ENCODE measurements around the gene MAP6D1. TPM values are rescaled to one million over a fixed set of nuclear protein-coding genes. Genes with fewer than 3 reads are reported as not detected.

The MAP6D1 gene
- total RNA-seq, 2 experiments from 2014 or later: 0.55 TPM; not detected in 1

DNA sequence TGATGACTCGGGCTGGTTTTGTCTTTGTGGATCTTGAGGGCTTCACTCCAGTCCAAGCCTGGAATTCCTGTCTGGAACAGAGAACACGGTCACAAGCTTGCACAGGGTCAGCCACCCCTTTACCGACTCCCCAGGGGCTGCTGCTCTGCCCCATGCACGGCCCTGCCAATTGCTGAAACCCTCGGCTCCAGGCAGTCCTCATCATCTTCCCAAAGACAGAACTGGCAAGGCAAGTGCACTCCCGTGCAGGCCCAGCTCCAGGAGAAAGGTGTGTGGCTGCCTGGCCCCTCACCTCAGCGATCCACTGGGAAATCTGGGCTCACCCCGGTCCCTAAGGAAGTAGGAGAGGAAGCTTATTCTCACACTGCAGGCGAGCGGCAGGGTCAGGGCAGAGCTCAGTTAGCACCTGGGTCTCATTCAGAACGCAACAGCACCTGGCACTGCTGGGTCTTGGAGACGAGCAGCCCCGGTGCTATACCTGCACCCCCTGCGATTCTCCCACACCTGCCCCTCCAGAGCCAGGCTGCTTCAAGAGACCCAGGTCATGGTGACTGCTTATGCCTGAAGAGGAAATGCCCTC, 7.2 kb downstream of the MAP6D1 start:
- CTCF ChIA-PET: no interaction called here

DNA sequence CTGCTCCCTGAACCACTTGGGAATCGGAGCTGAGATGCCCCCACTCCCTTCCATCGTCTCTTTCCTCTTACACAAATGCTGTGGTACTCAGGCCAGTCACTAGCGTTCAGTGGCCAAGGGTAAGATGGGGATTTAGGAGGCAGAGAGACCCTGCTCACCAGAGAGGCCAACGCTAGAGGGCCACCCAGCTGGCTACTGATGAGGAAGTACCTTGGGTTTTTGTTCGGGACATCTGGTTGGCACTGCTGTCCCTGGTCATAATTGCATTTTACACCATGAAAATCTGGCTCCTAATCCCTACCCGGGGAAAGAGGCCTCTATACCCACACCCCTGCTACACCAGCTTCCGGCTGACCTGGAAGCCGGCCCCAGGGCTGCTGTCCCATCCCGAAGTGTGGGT, 7.7 kb downstream of the MAP6D1 start:
- H3K36me3 Mint-ChIP-seq (ENCODE audit: low read depth): peaks cover 2% of the 10 kb centered on the region
- H3K4me1 Mint-ChIP-seq: peaks cover 22% of the 10 kb centered on the region
- POLR2A ChIA-PET: interaction anchor here (1.2 kb wide), 1 partner anchor 12 kb away, joined by 3 read pairs; no protein-coding TSS in a partner anchor
- no peak for DNase-seq
- CTCF ChIA-PET: no interaction called here
- H3K27ac Mint-ChIP-seq: no peak overlapping the region
- no peaks in the 10 kb centered on the region for H3K27me3 Mint-ChIP-seq
- no peaks in the 10 kb centered on the region for H3K9me3 Mint-ChIP-seq
- H3K4me3 Mint-ChIP-seq: no peak overlapping the region

More for the DNA sequence above, 7.2 kb downstream of the MAP6D1 start:
- Mint-ChIP-seq H3K27me3 (no peaks in the 10 kb centered on the region), H3K4me1 (peaks cover 22% of the 10 kb centered on the region), H3K36me3 (ENCODE audit: low read depth) (no peaks in the 10 kb centered on the region), H3K4me3 (no peak overlapping the region), H3K27ac (no peak overlapping the region), H3K9me3 (no peaks in the 10 kb centered on the region)
- DNase-seq: no peak
- POLR2A ChIA-PET: interaction anchor here (1.2 kb wide), 1 partner anchor 12 kb away, joined by 3 read pairs; no protein-coding TSS in a partner anchor

DNA sequence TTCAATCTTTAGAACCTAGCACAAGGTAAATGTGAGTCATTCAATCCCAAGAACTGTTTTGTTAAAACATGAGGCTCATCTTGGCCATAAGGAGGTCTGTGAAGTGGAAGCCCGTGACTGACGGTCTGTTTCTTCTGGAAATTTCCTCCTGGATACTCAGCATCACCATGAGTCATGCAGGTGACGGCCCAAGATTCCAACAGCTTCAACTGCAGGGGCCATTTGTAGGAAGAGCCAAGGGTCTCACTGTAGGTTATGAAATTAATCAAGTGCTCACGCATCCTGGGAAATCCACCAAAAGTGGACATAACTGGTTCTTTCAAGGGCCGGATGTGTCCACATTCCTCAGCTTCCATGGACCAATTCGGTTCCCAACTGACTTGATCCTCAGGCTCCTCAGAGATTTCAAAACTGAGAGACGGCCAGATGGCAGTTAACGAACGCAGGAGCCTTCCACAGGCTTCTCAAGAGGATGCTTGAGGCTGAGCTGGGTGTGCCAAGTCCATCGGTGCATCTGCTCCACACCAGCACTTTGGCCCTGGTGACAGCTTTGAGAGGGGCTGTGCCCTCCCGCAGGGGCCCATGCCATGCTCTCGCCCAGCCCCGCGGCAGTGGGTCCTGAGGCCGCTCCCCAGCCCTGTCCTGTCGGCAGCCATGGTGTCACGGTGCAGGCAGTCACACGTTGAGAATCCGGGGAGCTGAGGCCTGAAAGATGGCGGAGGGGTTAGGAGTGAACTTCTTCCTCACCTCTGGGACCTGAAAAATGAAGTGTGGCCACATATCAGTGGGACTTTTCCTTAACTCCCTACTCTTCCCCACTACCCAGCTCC, 8.5 kb downstream of the MAP6D1 start:
- DNase-seq: no peak
- H3K36me3 Mint-ChIP-seq (ENCODE audit: low read depth): peaks cover 9% of the 10 kb centered on the region
- H3K4me3 Mint-ChIP-seq: no peak overlapping the region
- no peak overlapping the region for H3K27ac Mint-ChIP-seq
- peaks cover 22% of the 10 kb centered on the region for H3K4me1 Mint-ChIP-seq
- H3K27me3 Mint-ChIP-seq: no peaks in the 10 kb centered on the region
- no peaks in the 10 kb centered on the region for H3K9me3 Mint-ChIP-seq
- POLR2A ChIA-PET: interaction anchor here (1.0 to 2.2 kb wide), 3 partner anchors 11 to 68 kb away, joined by 3 to 7 read pairs (median 3); partner anchors contain the start of gene PARL
- CTCF ChIA-PET: interaction anchor here (0.6 to 1.6 kb wide), 2 partner anchors 68 to 342 kb away, joined by 3 to 11 read pairs; partner anchors contain the start of gene PARL

DNA sequence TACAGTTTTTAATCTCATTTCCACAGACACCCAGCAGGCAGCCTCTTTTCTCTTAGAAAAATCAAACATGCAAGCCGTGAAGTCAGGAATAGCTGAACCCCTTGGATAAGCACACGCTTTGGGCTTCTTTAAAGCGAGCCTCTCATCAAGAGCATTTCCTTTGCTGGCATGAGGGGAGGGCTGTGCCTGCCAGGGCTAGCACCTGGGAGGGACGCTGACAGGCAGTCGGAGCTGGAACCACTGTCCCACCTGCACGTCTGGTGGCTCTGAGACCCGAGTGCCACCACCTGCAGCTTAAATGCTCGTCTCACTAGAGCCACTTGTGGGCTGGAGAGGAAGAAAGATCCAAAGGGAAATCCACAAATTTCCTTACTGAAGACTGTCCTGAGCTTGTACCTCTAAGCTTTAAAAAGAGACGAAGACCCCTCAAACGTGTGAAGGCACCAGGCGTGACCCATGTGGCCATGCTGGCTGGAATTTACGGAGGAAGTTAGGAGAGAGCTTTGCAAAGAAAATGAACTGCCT, 9.4 kb downstream of the MAP6D1 start:
- H3K27ac Mint-ChIP-seq: peak overlapping the region; percentile 75

DNA sequence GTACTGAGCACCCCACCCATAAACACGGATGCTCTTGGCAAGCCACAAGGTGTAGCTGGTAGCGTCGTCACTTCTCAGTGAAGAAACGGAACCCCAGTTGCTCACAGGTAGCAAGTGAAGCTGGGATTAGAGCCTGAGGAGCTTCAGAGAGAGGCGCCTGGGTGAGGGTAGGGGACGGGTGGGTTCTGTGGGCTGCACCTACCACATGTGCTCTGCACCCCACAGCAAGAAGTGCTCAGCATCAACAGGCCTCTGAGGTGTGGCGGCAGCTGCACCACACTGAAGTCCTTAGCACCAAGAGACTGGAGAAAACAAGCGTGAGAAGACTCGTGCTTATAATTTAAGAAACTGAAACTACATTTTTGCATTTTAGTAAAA, 9.8 kb downstream of the MAP6D1 start:
- ChIA-PET CTCF (interaction anchor here (1.4 to 1.6 kb wide), 3 partner anchors 49 to 80 kb away, joined by 3 to 11 read pairs (median 4); partner anchors contain the start of gene PARL), POLR2A (interaction anchor here (1.0 to 2.2 kb wide), 5 partner anchors 8 to 69 kb away, joined by 3 to 8 read pairs (median 6); partner anchors contain the start of genes MAP6D1 and PARL)
- Mint-ChIP-seq H3K4me1 (peaks cover 22% of the 10 kb centered on the region), H3K27me3 (no peaks in the 10 kb centered on the region), H3K4me3 (no peak overlapping the region), H3K36me3 (ENCODE audit: low read depth) (peaks cover 20% of the 10 kb centered on the region), H3K27ac (peak overlapping the region; percentile 75), H3K9me3 (no peaks in the 10 kb centered on the region)
- DNase-seq: peak; percentile 18

More for the DNA sequence above, 9.4 kb downstream of the MAP6D1 start:
- no peak for DNase-seq
- peaks cover 22% of the 10 kb centered on the region for H3K4me1 Mint-ChIP-seq
- H3K27me3 Mint-ChIP-seq: no peaks in the 10 kb centered on the region
- H3K9me3 Mint-ChIP-seq: no peaks in the 10 kb centered on the region
- CTCF ChIA-PET: interaction anchor here (1.4 to 1.6 kb wide), 3 partner anchors 49 to 80 kb away, joined by 3 to 11 read pairs (median 4); partner anchors contain the start of gene PARL
- H3K4me3 Mint-ChIP-seq: no peak overlapping the region
- POLR2A ChIA-PET: interaction anchor here (1.0 to 2.2 kb wide), 5 partner anchors 8 to 68 kb away, joined by 3 to 8 read pairs (median 6); partner anchors contain the start of genes MAP6D1 and PARL
- H3K36me3 Mint-ChIP-seq (ENCODE audit: low read depth): peaks cover 18% of the 10 kb centered on the region

DNA sequence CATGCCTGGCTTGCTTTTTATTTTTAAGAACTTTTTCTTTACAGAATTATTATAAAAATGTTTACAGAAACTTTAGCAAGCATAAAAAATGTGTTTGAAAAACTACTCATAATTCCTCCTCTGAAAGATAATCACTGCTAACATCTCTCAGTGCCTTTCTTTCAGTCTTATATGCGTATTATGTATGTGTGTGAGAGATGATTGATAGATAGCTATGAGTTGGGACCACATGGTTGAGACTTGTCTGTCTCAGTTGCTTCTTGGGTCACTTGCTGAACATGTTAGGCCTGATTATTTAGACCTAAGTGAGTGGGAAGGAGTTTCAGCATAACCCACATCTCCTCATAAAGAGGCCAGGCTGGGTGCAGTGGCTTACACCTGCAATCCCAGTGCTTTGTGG, 11.1 kb downstream of the MAP6D1 start:
- no peaks in the 10 kb centered on the region for H3K27me3 Mint-ChIP-seq
- H3K36me3 Mint-ChIP-seq (ENCODE audit: low read depth): peaks cover 31% of the 10 kb centered on the region
- H3K4me3 Mint-ChIP-seq: no peak overlapping the region
- H3K27ac Mint-ChIP-seq: no peak overlapping the region
- no peaks in the 10 kb centered on the region for H3K9me3 Mint-ChIP-seq
- DNase-seq: no peak
- peaks cover 22% of the 10 kb centered on the region for H3K4me1 Mint-ChIP-seq
- POLR2A ChIA-PET: interaction anchor here (1.7 kb wide), 1 partner anchor 8 kb away, joined by 8 read pairs; no protein-coding TSS in a partner anchor
- CTCF ChIA-PET: interaction anchor here (0.6 kb wide), 2 partner anchors 19 to 48 kb away, joined by 3 read pairs; no protein-coding TSS in a partner anchor

DNA sequence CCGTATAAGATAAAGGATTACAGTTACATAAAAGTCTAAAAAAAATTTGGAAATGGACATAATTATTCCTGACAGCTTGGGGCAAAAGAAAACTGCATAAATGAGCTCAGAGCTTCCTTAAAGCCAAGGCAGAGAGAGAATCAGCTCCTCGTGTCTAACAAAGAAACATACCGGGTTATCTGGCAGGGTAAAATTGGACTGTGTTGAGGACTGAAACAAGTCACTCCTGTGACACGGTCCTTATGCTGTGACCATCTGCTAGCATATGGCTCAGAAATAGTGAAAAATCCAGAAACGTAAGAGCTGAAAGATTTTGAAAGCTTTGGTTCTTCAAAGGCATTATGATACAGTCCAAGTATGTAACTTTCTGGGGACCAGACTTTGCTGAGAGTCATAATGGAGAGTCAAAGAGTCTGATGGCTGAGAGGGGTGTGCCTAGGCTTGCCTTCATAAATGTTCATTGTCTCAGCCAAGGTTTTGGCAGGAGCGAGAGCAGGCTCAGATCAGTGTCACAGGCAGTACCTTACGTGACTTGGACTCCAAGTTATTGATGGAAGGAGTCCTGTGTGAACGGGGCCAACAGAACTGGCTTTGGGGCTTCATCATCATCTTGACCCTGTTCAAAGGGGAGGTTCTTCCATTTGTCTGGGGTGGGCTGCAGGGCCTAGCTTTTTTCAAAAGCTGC, 12.5 kb downstream of the MAP6D1 start:
- peak overlapping the region; percentile 15 for H3K27ac Mint-ChIP-seq
- no peaks in the 10 kb centered on the region for H3K9me3 Mint-ChIP-seq
- H3K4me3 Mint-ChIP-seq: no peak overlapping the region
- no peak for DNase-seq
- peaks cover 22% of the 10 kb centered on the region for H3K4me1 Mint-ChIP-seq
- ChIA-PET CTCF (interaction anchor here (1.2 kb wide), 1 partner anchor 71 kb away, joined by 3 read pairs; the partner anchor contains the start of gene PARL), POLR2A (no interaction called here)
- H3K36me3 Mint-ChIP-seq (ENCODE audit: low read depth): peaks cover 42% of the 10 kb centered on the region
- H3K27me3 Mint-ChIP-seq: no peaks in the 10 kb centered on the region

DNA sequence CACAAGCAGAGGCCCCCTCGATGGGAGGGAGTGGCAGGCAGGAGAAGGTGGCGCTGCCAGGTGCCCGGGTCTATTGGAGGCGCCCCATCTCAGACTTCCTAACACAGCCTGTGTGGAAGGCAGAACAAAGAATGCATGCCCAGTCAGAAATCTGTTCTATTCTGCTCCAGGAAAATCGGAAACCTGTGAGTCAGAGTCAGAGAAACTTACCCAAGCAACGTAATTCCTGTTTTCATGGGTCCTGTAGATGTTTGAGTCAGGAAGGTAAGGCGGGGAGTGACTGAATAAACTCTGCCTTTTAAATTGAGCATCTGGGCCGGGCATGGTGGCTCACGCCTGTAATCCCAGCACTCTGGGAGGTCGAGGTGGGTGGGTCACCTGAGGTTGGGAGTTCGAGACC, 13.7 kb downstream of the MAP6D1 start:
- no peaks in the 10 kb centered on the region for H3K9me3 Mint-ChIP-seq
- H3K36me3 Mint-ChIP-seq (ENCODE audit: low read depth): peaks cover 54% of the 10 kb centered on the region
- DNase-seq: no peak
- ChIA-PET POLR2A (no interaction called here), CTCF (no interaction called here)
- H3K4me3 Mint-ChIP-seq: no peak overlapping the region
- H3K27me3 Mint-ChIP-seq: no peaks in the 10 kb centered on the region
- no peak overlapping the region for H3K27ac Mint-ChIP-seq
- peaks cover 21% of the 10 kb centered on the region for H3K4me1 Mint-ChIP-seq

DNA sequence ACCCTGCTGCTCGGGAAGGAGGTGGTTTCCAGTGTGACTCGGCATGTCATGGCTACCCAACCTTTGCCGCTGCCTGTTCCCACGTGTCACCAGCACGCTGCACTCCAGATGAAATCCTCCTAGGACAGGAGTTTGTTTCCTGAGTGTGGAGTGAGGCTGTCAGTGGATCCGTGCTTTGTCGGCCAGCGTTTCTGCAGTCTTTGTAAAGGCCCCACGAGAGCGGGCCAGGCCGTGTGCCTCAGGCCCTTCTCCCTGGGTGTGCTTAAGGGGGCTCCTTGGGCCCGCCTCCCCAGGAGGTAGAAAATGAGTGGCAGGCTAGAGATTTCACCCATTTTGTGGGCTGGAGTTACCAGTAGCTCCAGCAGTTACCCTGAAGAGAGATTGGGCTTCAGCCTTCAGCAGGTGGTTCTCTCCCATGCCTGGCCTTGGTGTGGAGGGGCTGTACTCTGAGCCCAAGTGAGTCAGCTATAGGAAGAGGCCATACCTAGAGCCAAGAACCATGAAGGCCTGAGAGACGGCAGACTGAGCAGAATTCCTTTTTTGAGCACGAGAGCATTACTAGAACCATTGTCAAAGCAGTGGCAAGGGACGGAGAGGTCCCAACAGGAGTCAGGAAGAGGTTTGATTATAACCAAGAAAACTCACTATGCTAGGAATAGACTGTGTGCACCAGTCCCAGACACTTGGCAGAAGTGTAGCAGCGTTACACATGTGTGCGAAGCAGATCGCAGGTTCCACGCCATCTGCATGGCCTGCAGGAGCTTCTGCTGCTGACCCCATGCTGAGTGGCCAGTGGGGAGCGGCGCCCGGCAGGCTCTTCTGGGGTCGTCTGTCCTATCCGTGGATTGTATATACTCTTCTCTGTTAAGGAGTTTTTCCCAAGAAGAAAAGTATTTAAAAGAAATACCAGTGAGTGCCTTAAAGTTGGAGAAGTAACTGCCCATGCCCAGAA, 14.5 kb downstream of the MAP6D1 start:
- H3K4me3 Mint-ChIP-seq: no peak overlapping the region
- DNase-seq: no peak
- H3K36me3 Mint-ChIP-seq (ENCODE audit: low read depth): peaks cover 59% of the 10 kb centered on the region
- no peaks in the 10 kb centered on the region for H3K9me3 Mint-ChIP-seq
- no peaks in the 10 kb centered on the region for H3K27me3 Mint-ChIP-seq
- H3K27ac Mint-ChIP-seq: no peak overlapping the region
- H3K4me1 Mint-ChIP-seq: peaks cover 14% of the 10 kb centered on the region
- POLR2A ChIA-PET: no interaction called here
- CTCF ChIA-PET: no interaction called here

DNA sequence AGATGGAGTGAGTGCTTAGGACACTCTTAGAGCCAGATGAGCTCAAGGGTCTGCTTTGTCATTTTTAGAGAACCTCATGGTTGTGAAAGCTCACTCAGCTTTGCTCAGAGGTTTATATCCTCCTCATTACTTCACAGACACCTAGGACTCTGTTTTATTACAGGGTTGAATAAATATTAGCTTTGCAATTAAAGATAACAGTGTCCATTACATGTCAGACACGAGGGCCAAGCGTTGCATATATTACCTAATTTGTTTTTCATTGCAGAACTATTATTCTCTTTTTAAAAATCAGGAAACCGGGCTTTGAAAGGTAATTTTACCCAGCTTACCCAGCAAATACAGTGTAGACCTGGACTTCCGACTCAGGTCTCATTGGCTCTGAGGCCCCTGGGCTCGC, 16.1 kb downstream of the MAP6D1 start:
- Mint-ChIP-seq H3K27me3 (no peaks in the 10 kb centered on the region), H3K36me3 (ENCODE audit: low read depth) (peaks cover 66% of the 10 kb centered on the region), H3K4me3 (no peak overlapping the region), H3K4me1 (peaks cover 1% of the 10 kb centered on the region), H3K9me3 (no peaks in the 10 kb centered on the region), H3K27ac (no peak overlapping the region)
- ChIA-PET POLR2A (no interaction called here), CTCF (no interaction called here)
- DNase-seq: no peak

DNA sequence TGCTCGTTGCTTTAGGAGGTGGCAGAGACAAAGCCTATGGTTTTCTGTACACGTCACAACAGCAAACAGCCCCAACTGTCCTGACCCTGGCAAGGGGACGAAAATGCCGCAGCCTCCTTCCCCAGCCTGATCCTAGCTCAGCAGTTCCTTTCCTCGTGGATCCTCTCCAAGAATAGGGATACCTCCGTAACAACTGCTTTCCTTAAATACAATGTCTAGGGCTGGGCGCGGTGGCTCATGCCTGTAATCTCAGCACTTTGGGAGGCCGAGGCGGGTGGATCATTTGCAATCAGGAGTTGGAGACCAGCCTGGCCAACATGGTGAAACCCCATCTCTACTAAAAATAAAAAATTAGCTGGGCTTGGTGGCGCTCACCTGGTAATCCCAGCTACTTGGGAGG, 17.0 kb downstream of the MAP6D1 start:
- no peaks in the 10 kb centered on the region for H3K9me3 Mint-ChIP-seq
- H3K27me3 Mint-ChIP-seq: no peaks in the 10 kb centered on the region
- H3K36me3 Mint-ChIP-seq (ENCODE audit: low read depth): peaks cover 76% of the 10 kb centered on the region
- no peak overlapping the region for H3K4me3 Mint-ChIP-seq
- DNase-seq: no peak
- POLR2A ChIA-PET: no interaction called here
- CTCF ChIA-PET: no interaction called here
- no peak overlapping the region for H3K27ac Mint-ChIP-seq
- H3K4me1 Mint-ChIP-seq: no peaks in the 10 kb centered on the region

DNA sequence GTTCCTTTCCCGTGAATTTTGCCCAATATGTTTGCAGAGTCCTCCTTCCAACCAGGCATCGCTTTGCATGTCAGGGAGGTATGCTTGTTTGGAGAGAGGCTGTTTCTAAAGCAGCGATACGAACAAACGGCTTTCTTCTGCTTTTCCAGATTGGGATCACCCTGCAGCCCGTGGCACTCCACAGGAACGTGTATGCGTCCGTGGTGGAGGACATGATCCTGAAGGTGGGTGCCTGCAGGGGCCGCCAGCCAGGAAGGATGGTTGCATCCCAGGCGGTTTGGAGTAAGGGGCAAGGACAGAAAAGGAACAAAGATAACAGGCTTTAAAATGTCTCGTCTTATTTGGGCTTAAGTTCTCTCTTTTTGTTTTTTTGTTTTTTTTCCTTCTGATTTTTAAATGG, 17.5 kb downstream of the MAP6D1 start:
- Mint-ChIP-seq H3K27me3 (no peaks in the 10 kb centered on the region), H3K4me3 (no peak overlapping the region), H3K9me3 (no peaks in the 10 kb centered on the region), H3K4me1 (no peaks in the 10 kb centered on the region), H3K36me3 (ENCODE audit: low read depth) (peaks cover 79% of the 10 kb centered on the region), H3K27ac (no peak overlapping the region)
- DNase-seq: no peak
- POLR2A ChIA-PET: interaction anchor here (0.9 kb wide), 1 partner anchor 13 kb away, joined by 3 read pairs; no protein-coding TSS in a partner anchor
- CTCF ChIA-PET: no interaction called here

Data from activated CD4-positive, alpha-beta memory T cell treated with anti-CD3 and anti-CD28 coated beads, Interleukin-2, amount 10 ng/mL, durations not matched to agents 7 days and 5 days (primary cell).